Stimulated activated CD4-positive, alpha-beta T cell treated with anti-CD3 and anti-CD28 coated beads, TNF-alpha, amount 100 ng/mL, for 24 hours (primary cell): ENCODE results near the gene ISM2.
"Not testable (repeated sequence)": the region's sequence is repeated elsewhere in the genome, so short reads cannot be mapped to it uniquely, and the experiment has no call there.

Experiments used
- DNase-seq, 3 experiments: peaks; one replicate each; pipeline ENCODE4 v3.0.0-alpha.2; 2020; ENCODE audit warnings: low read depth in 3 of 3

ISM2 gene

GRCh38 chr14:77498120-77498979 is at the start of gene ISM2:
TSS of gene ISM2 (minus strand) at chr14:77498816. CDS start at chr14:77498793, 23 bp downstream.
- peak; percentile 8 to 52 (median 31) for DNase-seq

- DNase-seq: no peak
Observed at GRCh38 chr14:77547512-77548180, 49.0 kb upstream of the ISM2 start.

GRCh38 chr14:77545171-77545570 is 46.6 kb upstream of the ISM2 start:
- not testable (repeated sequence) for DNase-seq

- DNase-seq: no peak
Observed at GRCh38 chr14:77544571-77544970, 46.0 kb upstream of the ISM2 start.

- no peak for DNase-seq
Observed at GRCh38 chr14:77543637-77544334, 45.2 kb upstream of the ISM2 start.

- no peak for DNase-seq
Observed at GRCh38 chr14:77543240-77543551, 44.6 kb upstream of the ISM2 start.

- no peak for DNase-seq
Observed at GRCh38 chr14:77542421-77543239, 44.0 kb upstream of the ISM2 start.

- DNase-seq: no peak
Observed at GRCh38 chr14:77541905-77542304, 43.3 kb upstream of the ISM2 start.

- not testable (repeated sequence) for DNase-seq
Observed at GRCh38 chr14:77536951-77537350, 38.3 kb upstream of the ISM2 start.

GRCh38 chr14:77531071-77531470 is 32.5 kb upstream of the ISM2 start:
- no peak for DNase-seq

- no peak for DNase-seq
Observed at GRCh38 chr14:77529963-77530362, 31.3 kb upstream of the ISM2 start.

GRCh38 chr14:77529213-77529612 is 30.6 kb upstream of the ISM2 start:
- no peak for DNase-seq

GRCh38 chr14:77528701-77529100 is 30.1 kb upstream of the ISM2 start:
- not testable (repeated sequence) for DNase-seq

GRCh38 chr14:77526266-77526665 is 27.6 kb upstream of the ISM2 start:
- DNase-seq: no peak

GRCh38 chr14:77524536-77524935 is 25.9 kb upstream of the ISM2 start:
- DNase-seq: no peak

GRCh38 chr14:77523109-77523508 is 24.5 kb upstream of the ISM2 start:
- no peak for DNase-seq

GRCh38 chr14:77520555-77520954 is 21.9 kb upstream of the ISM2 start:
- no peak for DNase-seq

GRCh38 chr14:77516126-77516525 is 17.5 kb upstream of the ISM2 start:
- no peak for DNase-seq

- DNase-seq: no peak
Observed at GRCh38 chr14:77511486-77512162, 13.0 kb upstream of the ISM2 start.

GRCh38 chr14:77509366-77509765 is 10.8 kb upstream of the ISM2 start:
- no peak for DNase-seq

- no peak for DNase-seq
Observed at GRCh38 chr14:77508876-77509275, 10.3 kb upstream of the ISM2 start.
